ENCODE data around the gene ELN. TPM values are rescaled to one million over a fixed set of nuclear protein-coding genes. Genes with fewer than 3 reads are reported as not detected.
"Not testable (repeated sequence)": the region's sequence is repeated elsewhere in the genome, so short reads cannot be mapped to it uniquely, and the experiment has no call there.

The ELN gene
- total RNA-seq, 2 donors from 2014 or later: not detected

DNA sequence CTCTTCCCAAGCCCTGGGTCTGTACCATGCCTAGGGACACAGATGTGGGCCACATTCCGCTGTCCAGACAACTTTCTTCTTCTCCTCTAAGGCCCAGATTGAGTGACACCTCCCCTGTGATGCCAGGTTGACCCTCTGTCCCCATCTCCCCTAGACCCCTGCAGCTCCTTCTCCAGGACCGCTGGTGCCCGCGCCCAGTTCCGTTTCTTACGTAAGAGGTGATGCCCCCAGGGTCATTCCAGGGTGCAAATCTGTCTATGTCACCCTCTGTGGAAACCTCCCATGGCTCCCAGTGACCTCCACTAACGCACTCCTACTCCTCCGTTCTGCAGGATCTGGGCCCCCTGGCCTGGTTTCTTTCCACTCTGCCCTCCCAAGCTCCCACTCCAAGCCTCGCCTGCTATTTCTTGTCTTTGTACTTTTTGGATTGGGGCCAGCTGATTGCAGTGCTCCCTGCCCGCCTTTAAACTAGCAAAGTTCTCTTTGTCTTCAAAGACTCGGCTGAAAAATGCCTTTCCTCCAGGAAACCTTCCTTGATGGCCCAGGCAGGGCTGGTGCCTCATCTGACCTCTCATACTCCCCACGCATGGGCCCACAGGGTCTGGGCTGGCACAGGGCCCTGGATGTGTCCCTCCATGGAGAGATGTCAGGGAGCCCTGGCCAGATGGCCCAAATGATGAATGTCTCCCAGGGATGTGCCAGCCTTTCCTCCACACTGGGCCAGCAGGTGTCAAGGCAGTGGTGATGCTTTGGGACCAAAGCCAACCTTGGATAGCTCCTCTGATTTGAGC, 21.3 kb upstream of the ELN start:
- no peaks in the 10 kb centered on the region for H3K9me3 ChIP-seq (ENCODE audit: control insufficient read depth, low read length, poor library complexity, severe bottlenecking)
- H3K27me3 Mint-ChIP-seq: peaks cover 21% of the 10 kb centered on the region
- H3K4me1 Mint-ChIP-seq: peaks cover 14% of the 10 kb centered on the region
- no peak overlapping the region for H3K4me3 Mint-ChIP-seq
- DNase-seq: no peak
- no peak overlapping the region for H3K27ac Mint-ChIP-seq
- no peaks in the 10 kb centered on the region for H3K36me3 Mint-ChIP-seq (ENCODE audit: low read depth)
- ATAC-seq: no peak

DNA sequence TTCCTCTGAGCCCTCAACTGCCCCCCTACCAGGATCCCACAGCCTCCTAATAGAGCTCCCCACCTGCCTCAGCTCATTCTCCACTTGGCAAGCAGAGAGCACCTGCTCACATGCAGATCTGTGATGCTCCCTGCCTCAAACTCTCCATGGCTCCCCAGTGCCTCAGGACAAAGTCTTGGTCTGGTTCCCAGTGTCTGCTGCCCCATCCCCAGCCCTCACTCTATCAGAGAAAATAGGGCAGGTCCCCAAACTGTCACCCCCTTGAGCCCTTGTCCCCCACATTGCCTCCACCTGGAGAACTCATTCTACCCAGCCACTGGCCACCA, 20.8 kb upstream of the ELN start:
- no peaks in the 10 kb centered on the region for H3K9me3 ChIP-seq (ENCODE audit: control insufficient read depth, low read length, poor library complexity, severe bottlenecking)
- Mint-ChIP-seq H3K36me3 (ENCODE audit: low read depth) (no peaks in the 10 kb centered on the region), H3K27me3 (peaks cover 21% of the 10 kb centered on the region), H3K27ac (no peak overlapping the region), H3K4me3 (no peak overlapping the region), H3K4me1 (peaks cover 11% of the 10 kb centered on the region)
- DNase-seq: no peak
- no peak for ATAC-seq

DNA sequence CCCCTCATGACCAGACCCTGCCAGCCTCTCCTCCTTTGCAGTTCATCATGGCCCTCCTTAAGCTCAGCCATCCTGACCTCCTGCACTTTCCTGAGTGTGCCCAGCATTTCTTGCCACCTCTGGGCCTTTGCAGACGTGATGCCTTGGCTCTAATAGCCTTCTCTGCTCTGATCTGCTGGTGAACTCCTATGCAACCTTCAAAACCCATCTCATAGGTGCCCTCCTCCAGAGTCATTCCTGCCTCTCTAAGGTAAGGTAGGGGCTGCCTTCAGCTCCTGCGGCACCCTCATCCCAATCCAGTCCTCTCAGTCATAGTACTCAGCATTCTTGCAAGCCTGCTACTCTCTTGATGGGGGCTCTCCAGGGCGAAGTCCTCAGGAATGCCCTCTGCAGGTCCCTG, 19.3 kb upstream of the ELN start:
- H3K9me3 ChIP-seq (ENCODE audit: control insufficient read depth, low read length, poor library complexity, severe bottlenecking): no peaks in the 10 kb centered on the region
- ATAC-seq (no peak), DNase-seq (no peak)
- Mint-ChIP-seq H3K27me3 (peaks cover 21% of the 10 kb centered on the region), H3K36me3 (ENCODE audit: low read depth) (no peaks in the 10 kb centered on the region), H3K4me3 (no peak overlapping the region), H3K27ac (peak overlapping the region; percentile 59), H3K4me1 (peaks cover 4% of the 10 kb centered on the region)

DNA sequence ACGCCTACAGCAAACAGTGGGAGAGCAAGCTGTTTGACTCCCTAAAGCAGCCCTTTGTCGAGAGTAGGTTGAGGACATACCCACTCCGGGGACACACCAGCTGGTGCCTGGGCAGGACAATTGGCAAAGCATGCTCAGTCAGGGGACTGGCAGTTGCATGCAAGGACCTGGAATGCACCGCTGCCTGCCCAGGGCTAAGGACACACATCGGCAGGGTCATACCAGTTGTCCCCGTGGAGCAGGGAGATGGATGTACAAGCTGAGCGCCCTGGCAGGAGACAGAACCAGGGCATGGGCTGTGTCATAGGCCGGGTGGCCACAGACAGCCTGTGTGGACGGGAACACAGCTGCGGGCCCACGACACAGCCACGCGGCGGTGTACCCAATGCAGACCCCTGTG, 18.3 kb upstream of the ELN start:
- DNase-seq (no peak), ATAC-seq (no peak)
- H3K27ac Mint-ChIP-seq: no peak overlapping the region
- peaks cover 21% of the 10 kb centered on the region for H3K27me3 Mint-ChIP-seq
- peaks cover 4% of the 10 kb centered on the region for H3K4me1 Mint-ChIP-seq
- no peaks in the 10 kb centered on the region for H3K36me3 Mint-ChIP-seq (ENCODE audit: low read depth)
- H3K4me3 Mint-ChIP-seq: no peak overlapping the region
- no peaks in the 10 kb centered on the region for H3K9me3 ChIP-seq (ENCODE audit: control insufficient read depth, low read length, poor library complexity, severe bottlenecking)

DNA sequence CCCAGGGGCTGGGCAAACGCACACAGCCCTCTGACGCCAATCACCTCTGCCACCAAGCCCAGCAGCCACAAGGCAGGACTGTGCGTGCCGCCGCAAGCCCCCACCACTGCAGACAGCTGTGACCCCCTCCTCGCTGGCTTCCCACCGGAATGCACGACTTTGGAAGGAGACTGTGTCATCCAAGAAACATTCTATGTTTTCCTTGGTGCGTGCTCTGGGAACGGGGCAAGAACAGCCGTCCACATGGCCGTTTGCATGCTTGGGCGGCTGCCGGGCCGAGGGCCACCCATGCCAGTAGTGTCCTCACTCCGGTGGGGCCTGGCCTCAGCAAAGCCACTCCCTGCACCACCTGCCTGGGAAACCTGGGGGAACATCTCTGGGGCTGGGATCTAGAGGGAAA, 17.6 kb upstream of the ELN start:
- Mint-ChIP-seq H3K4me1 (peaks cover 4% of the 10 kb centered on the region), H3K27me3 (peaks cover 21% of the 10 kb centered on the region), H3K27ac (no peak overlapping the region), H3K4me3 (peak overlapping the region; percentile 25), H3K36me3 (ENCODE audit: low read depth) (no peaks in the 10 kb centered on the region)
- ATAC-seq (no peak), DNase-seq (no peak)
- no peaks in the 10 kb centered on the region for H3K9me3 ChIP-seq (ENCODE audit: control insufficient read depth, low read length, poor library complexity, severe bottlenecking)

DNA sequence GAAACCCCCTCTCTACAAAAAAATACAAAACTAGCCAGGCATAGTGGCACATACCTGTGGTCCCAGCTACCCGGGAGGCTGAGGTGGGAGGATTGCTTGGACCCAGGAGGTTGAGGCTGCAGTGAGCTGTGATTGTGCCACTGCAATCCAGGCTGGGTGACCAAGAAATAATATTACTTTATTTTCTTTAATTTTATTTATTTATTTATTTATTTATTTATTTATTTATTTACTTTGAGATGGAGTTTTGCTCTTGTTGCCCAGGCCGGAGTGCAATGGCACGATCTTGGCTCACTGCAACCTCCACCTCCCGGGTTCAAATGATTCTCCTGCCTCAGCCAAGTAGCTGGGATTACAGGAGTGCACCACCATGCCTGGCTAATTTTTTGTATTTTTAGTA, 16.6 kb upstream of the ELN start:
- not testable (repeated sequence) for H3K36me3 Mint-ChIP-seq (ENCODE audit: low read depth); DNase-seq; H3K4me1 Mint-ChIP-seq; H3K4me3 Mint-ChIP-seq; H3K9me3 ChIP-seq (ENCODE audit: control insufficient read depth, low read length, poor library complexity, severe bottlenecking); ATAC-seq; H3K27ac Mint-ChIP-seq
- H3K27me3 Mint-ChIP-seq: peaks cover 20% of the 10 kb centered on the region

DNA sequence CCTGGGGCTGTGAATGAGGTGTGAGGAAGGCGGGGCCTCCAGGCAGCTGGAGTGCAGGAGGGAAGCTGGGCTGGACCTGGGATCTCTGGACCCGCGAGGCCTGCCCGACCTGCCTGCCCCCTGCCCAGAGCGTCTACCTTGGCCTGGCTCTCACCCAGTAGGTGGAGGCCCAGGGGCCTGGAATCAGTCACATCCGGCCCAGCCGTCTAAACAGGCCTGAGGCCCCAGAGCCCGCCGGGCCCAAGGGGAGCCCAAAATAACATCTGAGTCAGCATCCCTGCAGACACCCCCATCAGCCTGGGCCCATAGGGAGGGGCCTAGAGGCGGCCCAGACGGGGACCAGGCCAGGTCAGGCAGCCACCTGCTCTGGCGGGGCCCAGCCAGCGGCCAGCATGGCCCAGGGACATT, 15.1 kb upstream of the ELN start:
- Mint-ChIP-seq H3K27ac (no peak overlapping the region), H3K27me3 (peaks cover 13% of the 10 kb centered on the region)
- ATAC-seq: no peak

DNA sequence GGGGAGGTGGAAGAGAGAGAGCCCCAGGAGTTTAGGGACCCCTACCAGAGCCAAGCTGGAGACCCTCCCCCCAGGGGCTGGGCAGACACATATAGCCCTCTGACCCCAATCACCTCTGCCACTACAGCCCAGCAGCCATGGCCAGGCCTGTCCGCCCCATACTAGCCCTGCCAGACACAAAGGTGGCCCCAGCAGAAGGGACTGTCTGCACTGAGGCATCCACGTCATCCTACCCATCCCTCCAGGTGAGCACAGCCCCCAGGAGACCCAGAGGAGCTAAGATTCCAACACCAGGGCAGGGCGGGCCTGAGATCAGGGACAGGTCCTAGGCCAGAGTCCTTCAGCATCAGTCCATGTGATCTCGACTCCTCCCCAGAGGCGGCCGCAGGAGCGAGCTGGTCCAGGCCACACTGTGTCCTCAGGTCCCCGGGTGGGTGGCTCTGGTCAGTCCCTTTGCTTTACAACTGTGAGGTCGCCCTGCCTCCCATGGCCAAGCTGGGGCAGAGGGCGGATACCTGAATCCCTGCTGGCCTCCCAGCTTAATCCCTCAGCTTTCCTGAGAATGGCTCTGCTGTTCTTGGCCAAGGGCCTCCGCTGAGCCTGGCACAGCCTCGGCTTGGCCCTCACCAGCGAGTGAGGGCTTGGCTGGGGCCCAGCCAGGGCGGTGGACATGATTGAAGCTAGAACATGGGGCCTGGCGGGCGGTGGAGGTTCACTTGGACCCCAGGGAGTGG, 14.3 kb upstream of the ELN start:
- no peaks in the 10 kb centered on the region for H3K36me3 Mint-ChIP-seq (ENCODE audit: low read depth)
- no peak overlapping the region for H3K4me3 Mint-ChIP-seq
- H3K27ac Mint-ChIP-seq: no peak overlapping the region
- peaks cover 2% of the 10 kb centered on the region for H3K4me1 Mint-ChIP-seq
- no peak for DNase-seq
- ATAC-seq: no peak
- no peaks in the 10 kb centered on the region for H3K9me3 ChIP-seq (ENCODE audit: control insufficient read depth, low read length, poor library complexity, severe bottlenecking)
- H3K27me3 Mint-ChIP-seq: peaks cover 19% of the 10 kb centered on the region

More for the DNA sequence above, 15.1 kb upstream of the ELN start:
- Mint-ChIP-seq H3K4me3 (no peak overlapping the region), H3K4me1 (peaks cover 2% of the 10 kb centered on the region), H3K36me3 (ENCODE audit: low read depth) (no peaks in the 10 kb centered on the region)
- no peaks in the 10 kb centered on the region for H3K9me3 ChIP-seq (ENCODE audit: control insufficient read depth, low read length, poor library complexity, severe bottlenecking)
- no peak for DNase-seq

DNA sequence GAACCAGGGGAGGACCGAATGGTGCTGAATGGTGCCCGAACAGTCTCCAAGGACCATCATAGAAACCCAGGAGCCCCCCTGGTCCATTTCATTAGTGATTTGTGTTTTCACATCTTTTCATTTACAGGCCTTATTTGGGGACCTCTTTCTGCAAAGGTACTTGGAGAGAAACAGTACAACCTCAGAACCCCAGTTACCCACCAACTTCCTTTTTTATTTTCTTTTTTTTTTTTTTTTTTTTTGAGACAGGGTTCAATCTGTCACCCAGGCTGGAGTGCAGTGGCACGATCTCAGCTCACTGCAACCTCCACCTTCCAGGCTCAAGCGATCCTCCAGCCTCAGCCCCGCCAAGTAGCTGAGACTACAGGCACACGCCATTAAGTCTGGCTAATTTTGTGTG, 13.0 kb upstream of the ELN start:
- Mint-ChIP-seq H3K27ac (no peak overlapping the region), H3K4me3 (no peak overlapping the region), H3K27me3 (peaks cover 19% of the 10 kb centered on the region), H3K36me3 (ENCODE audit: low read depth) (no peaks in the 10 kb centered on the region), H3K4me1 (peaks cover 2% of the 10 kb centered on the region)
- no peaks in the 10 kb centered on the region for H3K9me3 ChIP-seq (ENCODE audit: control insufficient read depth, low read length, poor library complexity, severe bottlenecking)
- no peak for DNase-seq
- no peak for ATAC-seq

DNA sequence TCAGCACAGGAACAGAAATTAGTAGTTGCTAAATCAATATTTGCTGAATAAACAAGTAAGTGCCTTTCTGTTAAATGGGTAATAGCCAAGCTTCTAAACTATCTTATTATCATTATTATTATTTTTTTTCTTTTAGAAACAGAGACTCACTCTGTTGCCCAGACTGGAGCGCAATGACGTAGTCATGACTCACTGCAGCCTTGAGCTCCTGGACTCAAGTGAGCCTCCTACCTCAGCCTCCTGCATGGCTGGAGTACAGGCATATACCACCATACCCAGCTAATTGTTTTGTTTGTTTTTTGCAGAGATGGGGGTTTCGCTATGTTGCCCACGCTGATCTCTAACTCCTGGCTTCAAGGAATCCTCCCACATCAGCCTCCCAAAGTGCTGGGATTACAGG, 12.3 kb upstream of the ELN start:
- DNase-seq (no peak), ATAC-seq (no peak)
- peaks cover 2% of the 10 kb centered on the region for H3K4me1 Mint-ChIP-seq
- H3K27ac Mint-ChIP-seq: no peak overlapping the region
- no peak overlapping the region for H3K4me3 Mint-ChIP-seq
- peaks cover 19% of the 10 kb centered on the region for H3K27me3 Mint-ChIP-seq
- no peaks in the 10 kb centered on the region for H3K9me3 ChIP-seq (ENCODE audit: control insufficient read depth, low read length, poor library complexity, severe bottlenecking)
- no peaks in the 10 kb centered on the region for H3K36me3 Mint-ChIP-seq (ENCODE audit: low read depth)

DNA sequence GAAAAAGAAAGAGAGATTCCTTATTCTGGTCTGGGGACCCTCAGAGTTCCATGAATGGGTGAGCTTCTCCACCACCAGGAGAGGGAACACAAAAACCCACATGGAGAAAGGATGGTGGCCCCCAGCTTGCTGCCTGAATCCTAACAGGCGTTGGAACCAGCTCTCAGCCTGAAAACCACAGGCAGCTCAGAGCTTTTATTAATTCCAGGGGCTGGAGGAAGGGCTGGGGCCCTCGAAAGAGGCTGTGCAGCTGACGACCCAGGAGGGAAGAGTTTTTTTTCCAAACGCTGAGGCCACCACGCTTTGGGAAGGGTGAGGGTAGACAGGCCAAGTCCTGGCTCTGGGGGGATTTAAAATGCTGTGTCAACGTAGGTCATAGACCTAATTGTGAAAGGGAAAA, 10.8 kb upstream of the ELN start:
- H3K27me3 Mint-ChIP-seq: peaks cover 23% of the 10 kb centered on the region
- H3K27ac Mint-ChIP-seq: no peak overlapping the region
- no peak for ATAC-seq
- no peak overlapping the region for H3K4me3 Mint-ChIP-seq
- peaks cover 2% of the 10 kb centered on the region for H3K4me1 Mint-ChIP-seq
- H3K9me3 ChIP-seq (ENCODE audit: control insufficient read depth, low read length, poor library complexity, severe bottlenecking): no peaks in the 10 kb centered on the region
- no peaks in the 10 kb centered on the region for H3K36me3 Mint-ChIP-seq (ENCODE audit: low read depth)
- no peak for DNase-seq

DNA sequence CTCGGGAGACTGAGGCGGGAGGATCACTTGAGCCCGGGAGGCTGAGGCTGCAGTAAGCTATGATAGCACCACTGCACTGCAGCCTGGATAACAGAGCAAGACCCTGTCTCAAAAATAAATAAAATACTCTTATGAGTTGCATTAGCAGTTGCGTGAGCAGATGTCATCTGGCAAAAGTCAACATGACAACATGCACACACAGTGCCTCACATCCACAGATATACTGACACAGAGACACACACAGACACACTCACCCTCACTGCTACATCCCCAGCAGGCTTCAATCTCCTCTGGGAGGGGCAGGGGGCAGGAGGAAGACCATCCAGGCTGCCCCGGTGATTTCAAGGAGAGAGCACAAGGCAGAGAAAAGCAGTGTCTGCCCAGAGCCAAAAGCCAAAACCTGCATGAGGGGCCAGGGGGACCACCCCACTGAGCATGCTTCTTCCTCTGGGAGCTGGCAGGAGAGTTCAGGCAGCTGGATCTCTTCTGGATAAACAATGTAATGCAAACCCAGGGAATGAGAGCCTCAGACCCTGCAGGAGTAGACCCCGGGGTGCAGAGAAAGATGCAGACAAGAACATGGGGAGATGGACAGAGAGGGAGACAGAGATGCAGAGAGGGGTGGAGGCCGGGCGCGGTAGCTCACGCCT, 9.6 kb upstream of the ELN start:
- Mint-ChIP-seq H3K27me3 (peaks cover 26% of the 10 kb centered on the region), H3K36me3 (ENCODE audit: low read depth) (no peaks in the 10 kb centered on the region), H3K4me3 (no peak overlapping the region), H3K27ac (no peak overlapping the region), H3K4me1 (peaks cover 2% of the 10 kb centered on the region)
- no peak for ATAC-seq
- H3K9me3 ChIP-seq (ENCODE audit: control insufficient read depth, low read length, poor library complexity, severe bottlenecking): no peaks in the 10 kb centered on the region
- no peak for DNase-seq

DNA sequence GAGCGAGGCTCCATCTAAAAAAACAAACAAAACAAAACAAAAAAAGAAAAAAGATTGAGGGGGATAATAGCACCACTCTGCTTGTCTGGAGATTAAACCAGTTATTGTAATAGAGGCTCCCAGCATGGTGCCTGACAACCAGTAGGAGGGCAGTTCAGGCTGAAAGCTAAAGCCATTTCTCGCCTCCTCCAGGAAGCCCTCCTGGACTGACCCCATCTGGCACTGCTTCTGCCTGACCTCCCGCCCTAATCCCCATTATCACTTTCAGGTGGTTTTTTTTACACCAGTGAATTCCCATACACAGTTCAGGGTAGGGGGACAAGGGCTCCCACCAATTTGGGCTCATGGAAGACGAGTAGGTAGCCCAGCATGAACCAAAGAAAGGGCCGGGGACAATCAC, 8.8 kb upstream of the ELN start:
- DNase-seq: no peak
- H3K9me3 ChIP-seq (ENCODE audit: control insufficient read depth, low read length, poor library complexity, severe bottlenecking): no peaks in the 10 kb centered on the region
- Mint-ChIP-seq H3K4me3 (no peak overlapping the region), H3K4me1 (peaks cover 2% of the 10 kb centered on the region), H3K27me3 (peaks cover 33% of the 10 kb centered on the region), H3K27ac (no peak overlapping the region), H3K36me3 (ENCODE audit: low read depth) (no peaks in the 10 kb centered on the region)
- no peak for ATAC-seq

All from T-helper 17 cell (primary cell).